OCI-LY7 (cell line): Measurements from ENCODE around the gene PRCC. TPM values are rescaled to one million over a fixed set of nuclear protein-coding genes. Genes with fewer than 3 reads are reported as not detected.

ENCODE experiments used
- BruUV-seq: library from RNA; stranded (reverse); fragments of 400-500 nt; replicated peaks from 2 replicates; lab custom pipeline; 2021; lab: Mats Ljungman, UMichigan
- CTCF ChIA-PET: fragments of 300-600 bp; sonication (Branson Sonifier 250); formaldehyde crosslinking; loops from one replicate; lab custom pipeline; 2022; ENCODE audit warnings: antibody characterized with exemption; ENCODE audit not compliant: unreplicated experiment; lab: Charles Lee
- POLR2A ChIA-PET: fragments of 300-600 bp; sonication (Branson Sonifier 250); formaldehyde crosslinking; loops from one replicate; lab custom pipeline; 2022; ENCODE audit warnings: antibody characterized with exemption; lab: Charles Lee
- DNase-seq: peaks from one replicate; pipeline ENCODE4 v3.0.0-alpha.2; 2015; ENCODE audit warnings: low spot score
- H2AFZ ChIP-seq: fragments of 200-600 bp; sonication (generic), shearing (Covaris generic); 2 replicates; pipeline ENCODE4 v1.6.1; 2014; ENCODE audit warnings: mild to moderate bottlenecking, antibody characterized with exemption, low read length, moderate library complexity
- H3K27ac ChIP-seq: fragments of 200-600 bp; sonication (generic); 2 replicates; pipeline ENCODE4 v1.5.1; 2014; ENCODE audit warnings: mixed run types, low read depth, mild to moderate bottlenecking, moderate library complexity, low read length, inconsistent platforms; ENCODE audit not compliant: poor library complexity, severe bottlenecking
- H3K36me3 ChIP-seq: fragments of 200-600 bp; sonication (generic); 2 replicates; pipeline ENCODE4 v1.6.1; 2014; ENCODE audit warnings: mild to moderate bottlenecking, antibody characterized with exemption, low read length, moderate library complexity, mixed read lengths; ENCODE audit not compliant: insufficient read depth
- H3K4me1 ChIP-seq: fragments of 200-600 bp; sonication (generic); 2 replicates; pipeline ENCODE4 v1.5.1; 2014; ENCODE audit warnings: mild to moderate bottlenecking, low read length; ENCODE audit not compliant: insufficient read depth, poor library complexity, severe bottlenecking
- H3K4me2 ChIP-seq: fragments of 200-600 bp; sonication (generic); 2 replicates; pipeline ENCODE4 v1.6.1; 2014; ENCODE audit warnings: mild to moderate bottlenecking, low read length
- H3K4me3 ChIP-seq: fragments of 200-600 bp; sonication (generic); 2 replicates; pipeline ENCODE4 v1.5.1; 2014; ENCODE audit warnings: mild to moderate bottlenecking, low read depth, low read length; ENCODE audit not compliant: poor library complexity, severe bottlenecking
- H3K79me2 ChIP-seq: fragments of 200-600 bp; sonication (generic); 2 replicates; pipeline ENCODE4 v1.6.1; 2016; ENCODE audit warnings: low read depth, mild to moderate bottlenecking, low read length, moderate library complexity, mixed read lengths; ENCODE audit not compliant: insufficient read depth
- H3K9me2 ChIP-seq: fragments of 200-600 bp; sonication (generic); 2 replicates; pipeline ENCODE4 v1.6.1; 2016; ENCODE audit warnings: mild to moderate bottlenecking, low read length, mixed read lengths; ENCODE audit not compliant: insufficient read depth
- H3K9me3 ChIP-seq: fragments of 200-600 bp; sonication (generic); 2 replicates; pipeline ENCODE4 v1.6.1; 2014; ENCODE audit warnings: mild to moderate bottlenecking, mixed run types, low read length, mixed read lengths
- H4K20me1 ChIP-seq: fragments of 200-600 bp; sonication (generic); 2 replicates; pipeline ENCODE4 v1.6.1; 2014; ENCODE audit warnings: mild to moderate bottlenecking, antibody characterized with exemption, low read length, moderate library complexity, mixed read lengths; ENCODE audit not compliant: insufficient read depth
- CTCF ChIP-seq: fragments of 200-600 bp; sonication (generic); conservative IDR thresholded peaks from 2 replicates; pipeline ENCODE4 v1.5.1; 2014; ENCODE audit warnings: mild to moderate bottlenecking, antibody characterized with exemption, low read length, moderate library complexity, mixed read lengths
- EZH2phosphoT487 ChIP-seq: fragments of 200-600 bp; sonication (generic); IDR thresholded peaks from 2 replicates; pipeline ENCODE4 v1.6.1; 2018; ENCODE audit warnings: low read depth, borderline replicate concordance, mild to moderate bottlenecking, mixed run types, antibody characterized with exemption, low read length, moderate library complexity, mixed read lengths
- intact Hi-C: fragments of 100-400 bp; cut with micrococcal nuclease; formaldehyde crosslinking; loops from one replicate; pipeline ENCODE4 v1.10.0; 2022; ENCODE audit not compliant: unreplicated experiment
- total RNA-seq, 2 experiments: library from RNA; depleted of rRNA in 1 of 2; stranded (reverse); fragments of >200 nt in 1 of 2; shearing (Covaris generic) in 1 of 2; gene quantifications; 2 replicates each; pipeline ENCODE4 v1.2.3, GENCODE V29; 2014 to 2022

PRCC gene
- total RNA-seq, 2 experiments from 2014 or later = 54.0 to 82.9 TPM

GRCh38 chr1:156748670-156749418 lies 18.5 kb upstream of the PRCC start:
- Histone ChIP-seq H3K79me2 (peaks cover 77% of the 10 kb centered on the region), H4K20me1 (peaks cover 9% of the 10 kb centered on the region; the same call in 1 of the 2 replicates), H2AFZ (no peak overlapping the region), H3K27ac (peak overlapping the region; percentile 81), H3K9me3 (no peaks in the 10 kb centered on the region), H3K4me3 (peak overlapping the region; percentile 85), H3K36me3 (peaks cover 63% of the 10 kb centered on the region), H3K4me1 (peaks cover 50% of the 10 kb centered on the region), H3K4me2 (peak overlapping the region; percentile 99), H3K9me2 (no peaks in the 10 kb centered on the region)
- TF ChIP-seq CTCF (no peak), EZH2phosphoT487 (no peak)
- no peak for DNase-seq
- intact Hi-C loops = no loop called here
- POLR2A ChIA-PET = interaction anchor here (1.3 to 1.5 kb wide), 2 partner anchors 19 to 21 kb away, joined by 4 to 6 read pairs; partner anchors contain the start of genes ISG20L2 and METTL25B
- CTCF ChIA-PET = no interaction called here
- no TSS peak for BruUV-seq

GRCh38 chr1:156749419-156750118 lies 17.8 kb upstream of the PRCC start:
- Histone ChIP-seq H4K20me1 (peaks cover 9% of the 10 kb centered on the region; the same call in 1 of the 2 replicates), H3K4me2 (peak overlapping the region; percentile 99), H3K9me3 (no peaks in the 10 kb centered on the region), H3K9me2 (no peaks in the 10 kb centered on the region), H3K79me2 (peaks cover 77% of the 10 kb centered on the region), H2AFZ (no peak overlapping the region), H3K27ac (peak overlapping the region; percentile 81), H3K4me1 (peaks cover 50% of the 10 kb centered on the region), H3K36me3 (peaks cover 58% of the 10 kb centered on the region), H3K4me3 (peak overlapping the region; percentile 85)
- ChIA-PET CTCF (interaction anchor here (1.0 kb wide), 1 partner anchor 23 kb away, joined by 4 read pairs; no protein-coding TSS in a partner anchor), POLR2A (interaction anchor here (1.3 kb wide), 1 partner anchor 21 kb away, joined by 4 read pairs; the partner anchor contains the start of genes ISG20L2 and METTL25B)
- DNase-seq = no peak
- intact Hi-C loops = loop anchor here (10.0 kb wide), 1 partner anchor 245 kb away; the partner anchor contains the start of gene MEF2D
- TF ChIP-seq EZH2phosphoT487 (no peak), CTCF (no peak)
- no TSS peak for BruUV-seq
